ENCODE data around the gene MAP2.
"Not testable (repeated sequence)": the region's sequence is repeated elsewhere in the genome, so short reads cannot be mapped to it uniquely, and the experiment has no call there.

The MAP2 gene

GRCh38 chr2:209472871-209473270, 49.0 kb downstream of the MAP2 start:
- Histone ChIP-seq H3K79me2 (ENCODE audit: insufficient read depth, low read depth) (no peaks in the 10 kb centered on the region), H3K27me3 (ENCODE audit: insufficient read depth, low read depth) (no peaks in the 10 kb centered on the region), H3K4me3 (IDR thresholded peaks at IDR 0.05; ENCODE audit: insufficient read depth, low read depth, low read length) (no peak overlapping the region), H3K9ac (no peak overlapping the region), H3K27ac (no peak overlapping the region), H2AFZ (ENCODE audit: low read depth) (no peak overlapping the region), H3K4me2 (no peak overlapping the region), H3K4me1 (ENCODE audit: low read depth, poor library complexity, severe bottlenecking) (peaks cover 29% of the 10 kb centered on the region), H3K36me3 (ENCODE audit: insufficient read depth) (no peaks in the 10 kb centered on the region), H4K20me1 (ENCODE audit: insufficient read depth) (no peaks in the 10 kb centered on the region)
- TF ChIP-seq CTCF (conservative IDR thresholded peaks at IDR 0.05; ENCODE audit: low read depth, low read length), result no peak

GRCh38 chr2:209473930-209474419, 50.1 kb downstream of the MAP2 start:
- Histone ChIP-seq H3K9ac (no peak overlapping the region), H3K4me1 (ENCODE audit: low read depth, poor library complexity, severe bottlenecking) (peaks cover 29% of the 10 kb centered on the region), H3K4me2 (peak overlapping the region; percentile 55), H3K79me2 (ENCODE audit: insufficient read depth, low read depth) (no peaks in the 10 kb centered on the region), H2AFZ (ENCODE audit: low read depth) (peak overlapping the region; percentile 19; the same call in 1 of the 2 replicates), H3K27ac (peak overlapping the region; percentile 4; the same call in 1 of the 2 replicates), H3K27me3 (ENCODE audit: insufficient read depth, low read depth) (no peaks in the 10 kb centered on the region), H3K36me3 (ENCODE audit: insufficient read depth) (no peaks in the 10 kb centered on the region), H4K20me1 (ENCODE audit: insufficient read depth) (no peaks in the 10 kb centered on the region), H3K4me3 (IDR thresholded peaks at IDR 0.05; ENCODE audit: insufficient read depth, low read depth, low read length) (no peak overlapping the region)
- no peak for TF ChIP-seq CTCF (conservative IDR thresholded peaks at IDR 0.05; ENCODE audit: low read depth, low read length)

- no peak overlapping the region for H3K4me2 ChIP-seq
- no peak overlapping the region for H3K4me3 ChIP-seq (IDR thresholded peaks at IDR 0.05; ENCODE audit: insufficient read depth, low read depth, low read length)
- no peak overlapping the region for H2AFZ ChIP-seq (ENCODE audit: low read depth)
- no peaks in the 10 kb centered on the region for H3K27me3 ChIP-seq (ENCODE audit: insufficient read depth, low read depth)
- H3K27ac ChIP-seq, result no peak overlapping the region
- no peak overlapping the region for H3K9ac ChIP-seq
- H3K4me1 ChIP-seq (ENCODE audit: low read depth, poor library complexity, severe bottlenecking), result peaks cover 29% of the 10 kb centered on the region
- H3K36me3 ChIP-seq (ENCODE audit: insufficient read depth), result no peaks in the 10 kb centered on the region
- TF ChIP-seq CTCF (conservative IDR thresholded peaks at IDR 0.05; ENCODE audit: low read depth, low read length), result no peak
- no peaks in the 10 kb centered on the region for H4K20me1 ChIP-seq (ENCODE audit: insufficient read depth)
- H3K79me2 ChIP-seq (ENCODE audit: insufficient read depth, low read depth), result no peaks in the 10 kb centered on the region
Measured at GRCh38 chr2:209474960-209475359, 51.1 kb downstream of the MAP2 start.

GRCh38 chr2:209476367-209477208, 52.7 kb downstream of the MAP2 start:
- no peak for TF ChIP-seq CTCF (conservative IDR thresholded peaks at IDR 0.05; ENCODE audit: low read depth, low read length)
- Histone ChIP-seq H3K4me2 (no peak overlapping the region), H3K4me3 (IDR thresholded peaks at IDR 0.05; ENCODE audit: insufficient read depth, low read depth, low read length) (no peak overlapping the region), H3K27ac (no peak overlapping the region), H3K79me2 (ENCODE audit: insufficient read depth, low read depth) (no peaks in the 10 kb centered on the region), H3K36me3 (ENCODE audit: insufficient read depth) (no peaks in the 10 kb centered on the region), H4K20me1 (ENCODE audit: insufficient read depth) (no peaks in the 10 kb centered on the region), H3K4me1 (ENCODE audit: low read depth, poor library complexity, severe bottlenecking) (peaks cover 29% of the 10 kb centered on the region), H3K27me3 (ENCODE audit: insufficient read depth, low read depth) (no peaks in the 10 kb centered on the region), H2AFZ (ENCODE audit: low read depth) (no peak overlapping the region), H3K9ac (no peak overlapping the region)

- not testable (repeated sequence) for H3K4me1 ChIP-seq (ENCODE audit: low read depth, poor library complexity, severe bottlenecking); H3K4me3 ChIP-seq (IDR thresholded peaks at IDR 0.05; ENCODE audit: insufficient read depth, low read depth, low read length); H3K4me2 ChIP-seq; H3K36me3 ChIP-seq (ENCODE audit: insufficient read depth); H3K27ac ChIP-seq; H2AFZ ChIP-seq (ENCODE audit: low read depth); H4K20me1 ChIP-seq (ENCODE audit: insufficient read depth); H3K9ac ChIP-seq; H3K79me2 ChIP-seq (ENCODE audit: insufficient read depth, low read depth); H3K27me3 ChIP-seq (ENCODE audit: insufficient read depth, low read depth)
Measured at GRCh38 chr2:209492296-209492695, 68.4 kb downstream of the MAP2 start.

GRCh38 chr2:209495068-209495620, 71.3 kb downstream of the MAP2 start:
- not testable (repeated sequence) for H3K9ac ChIP-seq; H3K4me3 ChIP-seq (IDR thresholded peaks at IDR 0.05; ENCODE audit: insufficient read depth, low read depth, low read length); H3K4me2 ChIP-seq; H4K20me1 ChIP-seq (ENCODE audit: insufficient read depth); H3K27me3 ChIP-seq (ENCODE audit: insufficient read depth, low read depth); H3K79me2 ChIP-seq (ENCODE audit: insufficient read depth, low read depth); H3K27ac ChIP-seq; H3K36me3 ChIP-seq (ENCODE audit: insufficient read depth); H2AFZ ChIP-seq (ENCODE audit: low read depth); H3K4me1 ChIP-seq (ENCODE audit: low read depth, poor library complexity, severe bottlenecking)

Data from KMS-11 (cell line).